Duodenal mucosa (tissue), 2 donors: ENCODE data around the gene KDM6A.
A peak's percentile ranks its signal among the peaks of the same experiment; 100 is the strongest.
"Not testable (repeated sequence)": the region's sequence is repeated elsewhere in the genome, so short reads cannot be mapped to it uniquely, and the experiment has no call there.

Source experiments
- H3K27ac ChIP-seq: one replicate; pipeline ENCODE4 v1.7.0; 2013; ENCODE audit warnings: low read depth, low read length
- H3K27me3 ChIP-seq, 2 donors: one replicate each; pipeline ENCODE4 v1.7.0; 2013; ENCODE audit warnings: low read length in 2 of 2, control low read depth in 1 of 2; ENCODE audit not compliant: insufficient read depth in 2 of 2, control insufficient read depth in 1 of 2
- H3K36me3 ChIP-seq, 2 donors: one replicate each; pipeline ENCODE4 v1.7.0; 2013; ENCODE audit warnings: low read length in 2 of 2, control low read depth in 1 of 2; ENCODE audit not compliant: insufficient read depth in 2 of 2, control insufficient read depth in 1 of 2
- H3K4me1 ChIP-seq, 2 donors: one replicate each; pipeline ENCODE4 v1.7.0; 2013; ENCODE audit warnings: low read length in 2 of 2, control low read depth in 1 of 2; ENCODE audit not compliant: insufficient read depth in 2 of 2, control insufficient read depth in 1 of 2
- H3K4me3 ChIP-seq, 2 donors: one replicate each; pipeline ENCODE4 v1.7.0; 2013; ENCODE audit warnings: low read length in 2 of 2, low read depth in 1 of 2
- H3K9ac ChIP-seq, 2 donors: one replicate each; pipeline ENCODE4 v1.7.0; 2013; ENCODE audit warnings: low read length in 2 of 2, low read depth in 1 of 2
- H3K9me3 ChIP-seq, 2 donors: one replicate each; pipeline ENCODE4 v1.7.0; 2013; ENCODE audit warnings: low read length in 2 of 2, control low read depth in 1 of 2; ENCODE audit not compliant: control insufficient read depth in 1 of 2

KDM6A gene

GRCh38 chrX:44884944-44885343 lies 12.0 kb downstream of the KDM6A start:
- H3K9ac ChIP-seq = no peak overlapping the region

GRCh38 chrX:44889824-44890223 lies 16.8 kb downstream of the KDM6A start:
- Histone ChIP-seq H3K4me1 (no peaks in the 10 kb centered on the region), H3K9me3 (no peaks in the 10 kb centered on the region), H3K27ac (no peak overlapping the region), H3K4me3 (no peak overlapping the region), H3K9ac (no peak overlapping the region), H3K36me3 (no peaks in the 10 kb centered on the region), H3K27me3 (no peaks in the 10 kb centered on the region)

More at GRCh38 chrX:44884944-44885343, 12.0 kb downstream of the KDM6A start:
- Histone ChIP-seq H3K36me3 (no peaks in the 10 kb centered on the region), H3K4me3 (no peak overlapping the region), H3K9me3 (no peaks in the 10 kb centered on the region), H3K27ac (no peak overlapping the region), H3K4me1 (no peaks in the 10 kb centered on the region), H3K27me3 (no peaks in the 10 kb centered on the region)

GRCh38 chrX:44890247-44890646 lies 17.3 kb downstream of the KDM6A start:
- Histone ChIP-seq H3K4me1 (no peaks in the 10 kb centered on the region), H3K27me3 (no peaks in the 10 kb centered on the region), H3K9ac (no peak overlapping the region), H3K4me3 (no peak overlapping the region), H3K36me3 (no peaks in the 10 kb centered on the region), H3K9me3 (no peaks in the 10 kb centered on the region), H3K27ac (no peak overlapping the region)

- not testable (repeated sequence) for H3K9me3 ChIP-seq, H3K27ac ChIP-seq, H3K4me1 ChIP-seq, H3K9ac ChIP-seq, H3K36me3 ChIP-seq, H3K4me3 ChIP-seq, H3K27me3 ChIP-seq
Measured at GRCh38 chrX:44890687-44891086, 17.7 kb downstream of the KDM6A start.

- Histone ChIP-seq H3K9me3 (no peaks in the 10 kb centered on the region), H3K9ac (no peak overlapping the region), H3K4me1 (no peaks in the 10 kb centered on the region), H3K27ac (no peak overlapping the region), H3K27me3 (no peaks in the 10 kb centered on the region), H3K4me3 (no peak overlapping the region), H3K36me3 (no peaks in the 10 kb centered on the region)
Measured at GRCh38 chrX:44891642-44892041, 18.7 kb downstream of the KDM6A start.

- no peaks in the 10 kb centered on the region for H3K27me3 ChIP-seq
- no peaks in the 10 kb centered on the region for H3K9me3 ChIP-seq
- no peak overlapping the region for H3K9ac ChIP-seq
- H3K4me3 ChIP-seq = no peak overlapping the region
- peaks cover 9 to 12% of the 10 kb centered on the region in 2 donors for H3K4me1 ChIP-seq
- no peaks in the 10 kb centered on the region for H3K36me3 ChIP-seq
- H3K27ac ChIP-seq = no peak overlapping the region
Measured at GRCh38 chrX:44896876-44897186, 23.8 kb downstream of the KDM6A start.

GRCh38 chrX:44897539-44897938 lies 24.6 kb downstream of the KDM6A start:
- no peak overlapping the region for H3K27ac ChIP-seq
- H3K9me3 ChIP-seq = no peaks in the 10 kb centered on the region
- H3K36me3 ChIP-seq = no peaks in the 10 kb centered on the region
- H3K9ac ChIP-seq = no peak overlapping the region
- no peaks in the 10 kb centered on the region for H3K27me3 ChIP-seq
- H3K4me1 ChIP-seq = peaks cover 9 to 12% of the 10 kb centered on the region in 2 donors
- no peak overlapping the region for H3K4me3 ChIP-seq

GRCh38 chrX:44898411-44899221 lies 25.6 kb downstream of the KDM6A start:
- H3K9me3 ChIP-seq = no peaks in the 10 kb centered on the region
- peaks cover 9 to 12% of the 10 kb centered on the region in 2 donors for H3K4me1 ChIP-seq
- H3K4me3 ChIP-seq = peak overlapping the region in 1 of 2 donors; percentile 15
- H3K9ac ChIP-seq = no peak overlapping the region
- H3K27ac ChIP-seq = no peak overlapping the region
- H3K27me3 ChIP-seq = no peaks in the 10 kb centered on the region
- no peaks in the 10 kb centered on the region for H3K36me3 ChIP-seq

GRCh38 chrX:44899946-44900345 lies 27.0 kb downstream of the KDM6A start:
- no peak overlapping the region for H3K9ac ChIP-seq
- H3K27ac ChIP-seq = no peak overlapping the region
- no peaks in the 10 kb centered on the region for H3K36me3 ChIP-seq

GRCh38 chrX:44903107-44903506 lies 30.1 kb downstream of the KDM6A start:
- Histone ChIP-seq H3K4me1 (peaks cover 9 to 13% of the 10 kb centered on the region in 2 donors), H3K36me3 (no peaks in the 10 kb centered on the region), H3K27ac (no peak overlapping the region), H3K9me3 (no peaks in the 10 kb centered on the region), H3K9ac (no peak overlapping the region), H3K4me3 (no peak overlapping the region), H3K27me3 (no peaks in the 10 kb centered on the region)

More at GRCh38 chrX:44899946-44900345, 27.0 kb downstream of the KDM6A start:
- H3K4me1 ChIP-seq = peaks cover 9 to 17% of the 10 kb centered on the region in 2 donors
- H3K9me3 ChIP-seq = no peaks in the 10 kb centered on the region
- H3K27me3 ChIP-seq = no peaks in the 10 kb centered on the region
- no peak overlapping the region for H3K4me3 ChIP-seq
